Natural killer cell (primary cell): Measurements from ENCODE around the gene CABP1. TPM values are rescaled to one million over a fixed set of nuclear protein-coding genes. Genes with fewer than 3 reads are reported as not detected.
A peak's percentile ranks its signal among the peaks of the same experiment; 100 is the strongest.

Source experiments
- ATAC-seq, 3 donors: fragments of 150-1000 bp in 2 of 3; fragments of 200-7000 bp in 1 of 3; cut with Tn5 transposase; 1 replicate in 1 of 3; 2 replicates in 2 of 3; pipeline ENCODE4 v1.10.0; 2021; ENCODE audit warnings: mild to moderate bottlenecking in 2 of 3, moderate library complexity in 2 of 3
- DNase-seq, 2 donors: peaks; one replicate each; pipeline versions ENCODE4 v3.0.0 to v3.0.0-alpha.2; 2013 to 2021; ENCODE audit warnings: mixed read lengths in 1 of 2
- H3K27ac ChIP-seq: one replicate; pipeline ENCODE4 v1.5.1; 2013; ENCODE audit warnings: mild to moderate bottlenecking, low read length
- H3K27me3 ChIP-seq: one replicate; pipeline ENCODE4 v1.6.1; 2013; ENCODE audit warnings: low read length; ENCODE audit not compliant: control insufficient read depth, insufficient read depth
- H3K36me3 ChIP-seq: one replicate; pipeline ENCODE4 v1.6.1; 2013; ENCODE audit warnings: low read length; ENCODE audit not compliant: control insufficient read depth, insufficient read depth
- H3K4me1 ChIP-seq: one replicate; pipeline ENCODE4 v1.6.1; 2013; ENCODE audit warnings: low read length; ENCODE audit not compliant: control insufficient read depth, insufficient read depth
- H3K4me3 ChIP-seq: one replicate; pipeline ENCODE4 v1.5.1; 2013; ENCODE audit warnings: low read length
- H3K9me3 ChIP-seq: one replicate; pipeline ENCODE4 v1.6.1; 2013; ENCODE audit warnings: low read length; ENCODE audit not compliant: control insufficient read depth, insufficient read depth
- H3K27ac Mint-ChIP-seq, 2 donors: one replicate each; pipeline ENCODE4 v1.8.0; 2022; ENCODE audit warnings: mild to moderate bottlenecking in 2 of 2, mixed read lengths in 2 of 2, moderate library complexity in 1 of 2
- H3K27me3 Mint-ChIP-seq, 2 donors: one replicate each; pipeline ENCODE4 v1.8.0; 2022; ENCODE audit warnings: low read depth in 2 of 2, mixed read lengths in 2 of 2
- H3K36me3 Mint-ChIP-seq: one replicate; pipeline ENCODE4 v1.8.0; 2022; ENCODE audit warnings: mixed read lengths
- H3K4me1 Mint-ChIP-seq, 2 donors: one replicate each; pipeline ENCODE4 v1.8.0; 2022; ENCODE audit warnings: mixed read lengths in 2 of 2
- H3K4me3 Mint-ChIP-seq: one replicate; pipeline ENCODE4 v1.8.0; 2022; ENCODE audit warnings: mild to moderate bottlenecking, moderate library complexity, mixed read lengths
- H3K9me3 Mint-ChIP-seq, 2 donors: one replicate each; pipeline ENCODE4 v1.8.0; 2022; ENCODE audit warnings: mixed read lengths in 2 of 2
- CTCF ChIP-seq: fragments of 200-600 bp; IDR thresholded peaks from one replicate; pipeline ENCODE4 v1.8.0; 2022; ENCODE audit warnings: antibody characterized with exemption
- WGBS: methylation state at CpG from one replicate; pipeline ENCODE4 v1.1.7; 2013; ENCODE audit warnings: missing lambda C conversion rate; ENCODE audit not compliant: insufficient coverage; 5-methylcytosine and 5-hydroxymethylcytosine counted together
- intact Hi-C: fragments of 100-400 bp; cut with micrococcal nuclease; formaldehyde crosslinking; loops from one replicate; pipeline ENCODE4 v1.14.2; 2022
- total RNA-seq, 4 donors: library from RNA; stranded (reverse); fragments of 120-200 nt in 1 of 4; gene quantifications; one replicate each; pipeline versions ENCODE4 v1.2.3 to v1.2.4, GENCODE V29; 2013 to 2022

The CABP1 gene
- total RNA-seq, 3 donors from 2014 or later (not counting 1 experiment from before 2014, with no cell fraction given): not detected

DNA sequence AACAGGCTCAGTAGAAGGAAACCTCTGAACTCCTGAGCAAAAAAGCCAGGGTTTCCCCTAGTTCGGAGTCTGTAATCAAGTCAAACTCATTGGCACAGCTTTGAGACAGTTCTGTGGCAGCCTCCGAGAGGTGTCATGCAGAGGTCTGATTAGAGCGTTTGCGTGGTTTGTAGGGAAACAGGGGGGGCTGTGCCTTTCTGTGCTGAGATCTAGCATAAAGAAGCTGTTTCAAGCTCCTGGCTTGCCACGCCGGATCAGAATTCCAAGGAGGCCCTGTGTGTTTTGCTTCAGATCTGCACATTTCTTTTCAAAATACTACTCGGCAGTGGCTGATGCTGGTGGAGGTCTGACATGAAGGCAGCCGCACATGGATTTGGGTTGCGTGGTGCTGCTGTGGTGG lies 1.7 kb downstream of the CABP1 start:
- H3K36me3 ChIP-seq: no peaks in the 10 kb centered on the region
- Mint-ChIP-seq H3K27ac (no peak overlapping the region), H3K4me1 (peaks cover 9 to 10% of the 10 kb centered on the region in 2 donors), H3K27me3 (peaks cover 47 to 52% of the 10 kb centered on the region in 2 donors), H3K9me3 (no peaks in the 10 kb centered on the region), H3K4me3 (peak overlapping the region; percentile 28), H3K36me3 (no peaks in the 10 kb centered on the region)
- H3K4me1 ChIP-seq: peaks cover 15% of the 10 kb centered on the region
- no peak overlapping the region for H3K27ac ChIP-seq
- no peaks in the 10 kb centered on the region for H3K9me3 ChIP-seq
- H3K27me3 ChIP-seq: peaks cover 24% of the 10 kb centered on the region
- H3K4me3 ChIP-seq: no peak overlapping the region
- ATAC-seq: no peak
- whole genome bisulfite sequencing: 84% methylated on average over 9 of the region's 9 CpGs
- no peak for DNase-seq
- intact Hi-C loops: loop anchor here (10.0 kb wide), 1 partner anchor 317 kb away; the partner anchor contains the start of gene PLA2G1B
- TF ChIP-seq CTCF: no peak

- ATAC-seq (no peak), DNase-seq (no peak)
- intact Hi-C loops: loop anchor here (10.0 kb wide), 1 partner anchor 318 kb away; the partner anchor contains the start of gene PLA2G1B
- peaks cover 15% of the 10 kb centered on the region for H3K4me1 ChIP-seq
- no peak overlapping the region for H3K27ac Mint-ChIP-seq
- peak overlapping the region; percentile 28 for H3K4me3 Mint-ChIP-seq
- no peaks in the 10 kb centered on the region for H3K36me3 Mint-ChIP-seq
- H3K4me1 Mint-ChIP-seq: peaks cover 11% of the 10 kb centered on the region in 2 donors
- H3K9me3 ChIP-seq: no peaks in the 10 kb centered on the region
- no peak overlapping the region for H3K27ac ChIP-seq
- peaks cover 24% of the 10 kb centered on the region for H3K27me3 ChIP-seq
- no peaks in the 10 kb centered on the region for H3K9me3 Mint-ChIP-seq
- no peak overlapping the region for H3K4me3 ChIP-seq
- no peak for TF ChIP-seq CTCF
- no peaks in the 10 kb centered on the region for H3K36me3 ChIP-seq
- whole genome bisulfite sequencing: 87% methylated on average over 4 of the region's 4 CpGs
- peaks cover 43 to 47% of the 10 kb centered on the region in 2 donors for H3K27me3 Mint-ChIP-seq
These were observed 2.4 kb downstream of the CABP1 start for GRCh38 chr12:120642826-120643225.

DNA sequence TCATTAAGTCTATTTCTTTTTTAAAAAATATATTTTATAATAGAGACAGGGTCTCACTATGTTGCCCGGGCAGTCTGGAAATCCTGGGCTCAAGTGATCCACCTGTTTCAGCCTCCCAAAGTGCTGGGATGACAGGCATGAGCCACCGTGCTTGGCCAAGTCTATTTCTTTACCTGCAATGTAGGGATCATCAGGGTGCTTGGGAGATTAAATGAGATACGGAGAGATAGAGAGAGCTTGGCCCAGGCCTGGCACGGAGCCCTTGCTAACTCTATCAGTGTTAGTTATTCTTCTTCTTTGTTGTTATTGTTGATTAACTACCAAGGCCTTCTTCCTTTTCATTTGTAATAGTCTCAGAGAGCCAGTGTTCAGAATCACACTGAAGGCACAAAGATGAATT lies 3.1 kb downstream of the CABP1 start:
- intact Hi-C loops: loop anchor here (10.0 kb wide), 1 partner anchor 319 kb away; the partner anchor contains the start of gene PLA2G1B
- H3K27ac ChIP-seq: no peak overlapping the region
- H3K9me3 ChIP-seq: no peaks in the 10 kb centered on the region
- H3K27me3 ChIP-seq: peaks cover 24% of the 10 kb centered on the region
- no peak for ATAC-seq
- 87% methylated on average over 4 of the region's 4 CpGs for WGBS
- H3K4me3 ChIP-seq: no peak overlapping the region
- H3K4me1 ChIP-seq: peaks cover 15% of the 10 kb centered on the region
- no peak for TF ChIP-seq CTCF
- H3K36me3 ChIP-seq: no peaks in the 10 kb centered on the region
- no peaks in the 10 kb centered on the region for H3K9me3 Mint-ChIP-seq
- no peak overlapping the region for H3K4me3 Mint-ChIP-seq
- DNase-seq: no peak
- H3K27ac Mint-ChIP-seq: no peak overlapping the region
- H3K36me3 Mint-ChIP-seq: no peaks in the 10 kb centered on the region
- H3K4me1 Mint-ChIP-seq: peaks cover 11% of the 10 kb centered on the region in 2 donors
- peaks cover 48 to 49% of the 10 kb centered on the region in 2 donors for H3K27me3 Mint-ChIP-seq

DNA sequence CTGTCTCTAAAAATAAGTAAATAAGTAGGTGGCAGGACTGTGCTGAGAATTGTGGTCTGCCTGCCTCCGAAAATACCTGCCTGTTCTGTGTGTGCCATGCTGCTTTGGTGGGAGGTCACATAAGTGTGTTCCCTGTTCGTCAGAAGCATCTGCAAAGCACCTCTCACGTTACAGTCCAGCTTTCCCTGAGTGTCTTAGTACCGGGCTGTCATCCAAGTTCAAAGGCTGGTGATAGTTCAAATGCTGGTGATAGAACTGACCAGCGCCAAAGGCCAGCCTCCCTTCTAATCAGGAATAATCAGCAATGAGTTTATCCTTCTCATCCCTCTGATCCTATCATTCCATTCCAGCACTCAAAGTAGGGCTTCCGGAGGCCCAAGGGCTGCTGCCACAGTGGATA lies 5.6 kb downstream of the CABP1 start:
- WGBS: 71% methylated on average over 5 of the region's 6 CpGs
- H3K4me1 ChIP-seq: peaks cover 20% of the 10 kb centered on the region
- intact Hi-C loops: loop anchor here (2.0 to 10.0 kb wide), 3 partner anchors 207 to 325 kb away; partner anchors contain the start of genes COX6A1 and PLA2G1B
- no peak overlapping the region for H3K4me3 Mint-ChIP-seq
- no peaks in the 10 kb centered on the region for H3K9me3 ChIP-seq
- no peaks in the 10 kb centered on the region for H3K9me3 Mint-ChIP-seq
- peaks cover 24% of the 10 kb centered on the region for H3K27me3 ChIP-seq
- H3K4me3 ChIP-seq: no peak overlapping the region
- H3K36me3 ChIP-seq: no peaks in the 10 kb centered on the region
- TF ChIP-seq CTCF: no peak
- H3K27ac Mint-ChIP-seq: no peak overlapping the region
- DNase-seq (no peak), ATAC-seq (no peak)
- H3K27ac ChIP-seq: no peak overlapping the region
- H3K4me1 Mint-ChIP-seq: peaks cover 18 to 19% of the 10 kb centered on the region in 2 donors
- H3K27me3 Mint-ChIP-seq: peaks cover 55 to 64% of the 10 kb centered on the region in 2 donors
- H3K36me3 Mint-ChIP-seq: no peaks in the 10 kb centered on the region
